ENCODE results near the gene LPAR2.
"Not testable (repeated sequence)": the region's sequence is repeated elsewhere in the genome, so short reads cannot be mapped to it uniquely, and the experiment has no call there.

Gene LPAR2

GRCh38 chr19:19630062-19630414, 2.0 kb upstream of the LPAR2 start:
- DNase-seq = no peak

GRCh38 chr19:19628501-19629134, 598 bp upstream of the LPAR2 start:
- DNase-seq = peak in 1 of 2 donors; percentile 5

- no peak for DNase-seq
Measured at GRCh38 chr19:19626516-19627472, 1.2 kb downstream of the LPAR2 start.

GRCh38 chr19:19624032-19624570, 3.9 kb downstream of the LPAR2 start:
- DNase-seq = no peak

- no peak for DNase-seq
Measured at GRCh38 chr19:19623383-19623782, 4.6 kb downstream of the LPAR2 start.

GRCh38 chr19:19619849-19620210, 8.2 kb downstream of the LPAR2 start:
- DNase-seq = no peak

GRCh38 chr19:19619181-19619848, 8.7 kb downstream of the LPAR2 start:
- no peak for DNase-seq

- DNase-seq = peak; percentile 41 to 83
Measured at GRCh38 chr19:19618219-19619051, 9.6 kb downstream of the LPAR2 start, which contains the start of gene PBX4. Gene PBX4, minus strand, starts transcription at chr19:19618687. Its CDS starts 58 bp downstream, at chr19:19618629.

- DNase-seq = no peak
Measured at GRCh38 chr19:19615086-19615485, 12.9 kb downstream of the LPAR2 start.

- no peak for DNase-seq
Measured at GRCh38 chr19:19613506-19613905, 14.5 kb downstream of the LPAR2 start.

GRCh38 chr19:19610376-19611202, 17.4 kb downstream of the LPAR2 start:
- no peak for DNase-seq

GRCh38 chr19:19606686-19607085, 21.3 kb downstream of the LPAR2 start:
- DNase-seq = not testable (repeated sequence)

GRCh38 chr19:19606021-19606420, 22.0 kb downstream of the LPAR2 start:
- DNase-seq = no peak

GRCh38 chr19:19602713-19603324, 25.2 kb downstream of the LPAR2 start:
- DNase-seq = no peak

- DNase-seq = no peak
Measured at GRCh38 chr19:19602136-19602712, 25.8 kb downstream of the LPAR2 start.

GRCh38 chr19:19600793-19601330, 27.2 kb downstream of the LPAR2 start:
- DNase-seq = no peak

- DNase-seq = not testable (repeated sequence)
Measured at GRCh38 chr19:19598728-19599451, 29.1 kb downstream of the LPAR2 start.

GRCh38 chr19:19597809-19598306, 30.2 kb downstream of the LPAR2 start:
- DNase-seq = no peak

GRCh38 chr19:19595171-19595701, 32.8 kb downstream of the LPAR2 start:
- DNase-seq = no peak
